Measurements from ENCODE around the gene ATP5F1A.
"Not testable (repeated sequence)": the region's sequence is repeated elsewhere in the genome, so short reads cannot be mapped to it uniquely, and the experiment has no call there.

Gene ATP5F1A

DNA sequence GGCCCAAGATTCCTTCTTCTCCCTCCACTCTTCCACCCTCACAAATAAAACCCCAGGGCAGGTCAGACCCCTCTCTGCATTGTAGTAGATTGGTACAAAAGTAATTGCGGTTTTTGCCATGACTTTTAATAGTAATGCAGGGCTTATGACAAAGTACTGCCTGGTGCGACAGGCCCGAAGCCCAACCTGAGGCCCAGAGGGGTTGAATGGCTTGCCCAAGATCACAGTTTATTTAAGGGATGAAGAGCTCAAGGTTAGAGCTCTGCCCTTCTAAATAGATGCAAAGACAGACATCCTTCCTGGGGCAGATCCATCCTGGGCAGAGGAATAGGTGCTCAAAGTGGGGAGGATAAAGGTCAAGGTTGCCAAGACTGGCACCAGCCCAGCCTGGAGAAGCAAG is 25.1 kb downstream of the ATP5F1A start:
- no peak for DNase-seq

DNA sequence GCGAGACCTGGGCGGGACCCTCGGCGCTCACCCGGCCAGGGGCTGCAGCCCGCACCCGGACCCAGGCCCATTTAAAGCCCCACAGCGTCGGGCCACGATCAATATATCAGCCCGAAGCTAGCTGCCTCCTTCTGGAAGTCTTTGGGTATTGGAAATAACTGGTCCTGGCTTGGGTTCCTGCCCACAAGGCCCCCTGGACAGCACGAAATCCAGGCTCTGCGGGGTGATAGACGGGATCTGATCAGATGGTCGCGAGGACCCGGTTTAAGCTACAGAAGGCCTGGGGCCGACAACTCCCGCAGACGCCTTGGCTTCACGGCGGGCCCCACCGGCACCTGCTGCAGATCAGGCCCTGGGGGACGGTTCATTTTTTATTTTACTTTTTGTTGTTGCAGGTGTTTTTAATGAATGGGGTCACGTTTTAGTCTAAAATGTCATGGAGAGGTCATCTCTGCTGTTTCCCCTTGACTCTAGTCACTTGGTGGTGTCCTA is 25.7 kb downstream of the ATP5F1A start:
- no peak for DNase-seq

DNA sequence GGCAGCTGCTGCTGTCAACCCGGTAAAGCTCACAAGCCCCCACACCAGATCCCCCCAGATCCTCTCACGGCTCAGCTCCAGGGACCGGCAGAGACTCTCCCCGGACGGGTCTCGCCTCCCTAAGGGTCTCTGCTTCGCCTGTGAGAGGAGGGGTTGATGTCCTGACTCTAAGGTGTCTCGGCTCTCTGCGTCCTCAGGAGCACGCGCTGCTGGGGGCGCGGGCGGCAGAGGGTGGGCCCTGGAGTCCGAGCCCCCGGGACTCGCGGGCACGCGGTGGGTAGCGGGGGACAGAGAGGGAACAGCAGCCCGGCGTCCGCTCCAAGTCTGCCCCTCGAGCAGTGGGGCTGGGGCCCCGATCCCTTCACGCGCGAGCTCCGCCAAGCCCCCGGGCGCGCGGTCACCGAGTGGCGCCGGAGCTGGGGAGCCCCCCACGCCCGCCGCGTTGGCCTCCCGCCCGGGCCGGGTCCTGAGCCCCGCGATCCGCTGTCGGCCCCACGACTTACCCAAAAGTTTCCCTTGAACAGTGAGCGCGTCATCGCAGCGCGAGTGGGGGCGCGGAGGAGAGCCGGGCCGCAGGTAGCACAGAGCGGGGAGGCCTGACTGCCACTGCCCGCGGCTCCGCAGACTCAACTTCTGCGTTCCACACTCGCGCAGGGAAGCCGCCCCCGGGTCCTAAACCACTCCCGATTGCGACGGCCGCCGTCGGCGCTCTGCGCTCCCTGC is 26.3 kb downstream of the ATP5F1A start, which contains the start of gene PSTPIP2:
Gene PSTPIP2 (minus strand): TSS at position 608 of the 723 bp plus-strand sequence. CDS start 72 bp downstream, at position 536.
- no peak for DNase-seq

DNA sequence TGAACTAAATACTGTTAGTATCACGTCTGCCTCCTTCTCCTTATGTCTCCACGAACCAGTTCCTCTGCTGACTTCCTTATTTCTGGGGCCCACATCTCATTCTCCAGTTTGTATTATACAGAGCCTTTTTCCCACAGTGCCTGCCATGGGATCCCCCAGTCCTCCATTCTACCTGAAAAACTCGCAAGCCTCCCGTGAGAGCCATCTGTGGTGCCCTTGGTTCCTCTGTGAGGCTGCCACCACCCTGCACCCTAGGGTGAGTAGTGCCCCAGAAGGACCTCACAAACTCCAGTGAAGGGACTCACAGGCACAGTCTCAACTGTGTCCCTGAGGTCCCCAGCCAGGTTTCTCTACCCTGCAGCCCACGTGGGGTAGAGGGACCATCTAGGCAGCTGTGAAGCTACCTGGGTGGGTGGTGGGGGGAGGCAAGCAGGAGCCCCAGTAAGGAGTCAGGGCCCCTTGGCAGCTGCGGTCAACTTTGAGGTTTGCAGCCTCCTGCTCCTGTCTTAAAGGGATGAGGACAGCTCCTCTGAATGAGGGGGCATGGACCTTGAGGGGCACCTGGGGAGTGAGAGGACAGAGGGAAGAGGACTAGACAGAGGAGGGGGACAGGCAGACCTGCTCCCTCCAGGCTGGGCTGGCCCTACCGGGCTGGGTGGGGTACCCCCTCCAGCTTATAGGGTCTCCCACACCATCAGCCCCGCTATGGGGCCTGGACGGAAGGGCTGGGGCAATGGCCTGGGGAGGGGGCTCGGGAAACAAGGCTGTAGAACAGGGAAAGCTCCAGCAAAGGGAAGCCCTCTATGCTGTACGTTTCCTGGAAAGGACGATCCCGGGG is 27.1 kb downstream of the ATP5F1A start:
- DNase-seq, result no peak

DNA sequence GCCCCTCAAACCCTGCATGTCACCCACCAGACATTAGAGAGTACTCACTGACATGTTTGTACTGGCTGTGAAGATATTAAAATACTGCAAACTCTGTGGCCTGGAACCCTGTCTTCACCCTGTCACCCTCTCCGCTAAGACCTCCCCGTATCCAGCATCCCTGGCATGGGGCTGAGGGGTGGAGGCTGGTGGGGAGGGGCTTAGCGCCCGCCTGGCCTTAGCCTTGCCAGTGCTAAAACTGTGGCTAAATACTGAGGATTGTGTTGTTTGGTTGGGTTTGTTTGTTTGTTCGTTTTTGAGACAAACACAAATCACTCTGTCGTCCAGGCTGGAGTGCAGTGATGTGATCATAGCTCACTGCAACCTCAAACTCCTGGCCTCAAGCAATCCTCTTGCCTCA is 27.9 kb downstream of the ATP5F1A start:
- DNase-seq, result no peak

DNA sequence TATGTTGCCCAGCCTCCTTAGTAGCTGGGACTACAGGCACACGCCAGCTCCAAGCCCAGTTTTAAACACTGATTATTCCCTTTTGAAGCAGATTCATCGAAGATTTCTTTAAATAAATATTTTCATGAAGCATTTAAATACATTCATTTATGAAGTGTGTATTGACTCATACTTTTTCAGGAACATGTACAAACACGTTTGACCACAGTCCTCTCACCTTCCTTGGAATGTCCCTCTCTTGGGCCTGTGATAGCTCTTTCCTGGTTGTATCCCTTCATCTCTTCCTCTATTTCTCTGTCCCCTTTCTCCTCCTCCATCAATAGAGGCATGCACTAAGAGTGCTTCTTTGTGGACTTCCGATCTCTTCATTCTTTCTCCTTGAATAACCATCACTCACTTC is 28.6 kb downstream of the ATP5F1A start:
- no peak for DNase-seq

DNA sequence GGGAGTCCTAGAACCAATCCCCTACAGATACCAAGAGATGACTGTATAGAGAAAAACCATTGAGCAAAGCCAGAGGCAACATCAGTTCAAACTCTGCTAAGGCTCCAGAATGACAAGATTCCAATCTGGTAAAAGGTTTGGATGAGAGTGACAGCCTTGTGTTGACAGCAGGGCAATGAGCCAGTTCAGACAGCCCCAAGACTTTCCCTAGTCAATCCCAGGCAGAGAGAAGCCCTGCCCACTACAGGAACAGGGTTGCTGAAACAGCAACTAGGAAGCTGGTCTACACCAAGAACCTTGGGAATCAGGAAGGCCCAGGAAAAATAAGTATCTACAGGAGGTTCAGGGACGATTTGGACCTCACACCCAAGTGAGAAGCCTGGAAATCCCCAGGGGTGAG is 29.3 kb downstream of the ATP5F1A start:
- no peak for DNase-seq

DNA sequence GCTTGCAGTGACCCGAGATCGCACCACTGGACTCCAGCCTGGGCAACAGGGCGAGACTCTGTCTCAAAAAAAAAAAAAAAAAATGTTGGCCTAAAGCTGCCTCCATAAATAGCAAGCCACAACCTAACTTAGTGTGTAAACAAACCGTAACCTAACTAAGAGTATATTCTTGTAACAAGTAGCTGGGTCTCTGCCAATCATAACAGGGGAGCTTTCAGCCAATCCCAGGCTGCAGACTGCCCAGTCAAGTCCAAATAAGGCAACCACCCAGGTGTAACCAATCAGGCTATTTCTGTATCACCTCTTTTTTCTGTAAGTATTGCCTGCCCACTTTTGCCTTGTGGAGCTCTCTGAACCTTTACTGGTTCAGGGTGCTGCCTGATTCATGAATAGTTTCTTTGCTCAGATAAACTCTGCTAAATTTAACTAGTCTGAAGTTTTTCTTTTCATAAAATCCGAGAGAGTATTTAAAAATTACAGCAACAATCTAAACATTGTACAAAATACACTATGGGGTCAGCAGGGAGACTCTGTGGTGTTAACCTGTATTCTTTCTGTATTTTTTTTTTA is 30.6 kb downstream of the ATP5F1A start:
- no peak for DNase-seq

DNA sequence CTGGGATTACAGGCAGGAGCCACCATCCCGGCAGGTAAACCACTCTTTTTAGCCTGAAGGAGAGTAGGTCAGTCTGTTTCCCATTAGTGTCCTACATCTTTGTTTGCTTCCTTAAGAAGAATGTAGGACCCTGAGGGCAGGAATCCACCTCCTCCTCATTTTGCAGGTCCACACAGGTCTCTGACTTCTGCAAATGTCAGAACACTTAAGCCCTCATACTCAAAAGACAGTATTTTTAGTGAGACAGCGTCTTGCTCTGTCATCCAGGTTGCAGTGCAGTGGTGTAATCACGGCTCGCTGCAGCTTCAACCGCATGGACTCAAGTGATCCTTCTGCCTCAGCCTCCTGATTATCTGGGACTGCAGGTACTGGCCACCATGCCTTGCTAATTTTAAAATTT is 35.3 kb downstream of the ATP5F1A start:
- no peak for DNase-seq

DNA sequence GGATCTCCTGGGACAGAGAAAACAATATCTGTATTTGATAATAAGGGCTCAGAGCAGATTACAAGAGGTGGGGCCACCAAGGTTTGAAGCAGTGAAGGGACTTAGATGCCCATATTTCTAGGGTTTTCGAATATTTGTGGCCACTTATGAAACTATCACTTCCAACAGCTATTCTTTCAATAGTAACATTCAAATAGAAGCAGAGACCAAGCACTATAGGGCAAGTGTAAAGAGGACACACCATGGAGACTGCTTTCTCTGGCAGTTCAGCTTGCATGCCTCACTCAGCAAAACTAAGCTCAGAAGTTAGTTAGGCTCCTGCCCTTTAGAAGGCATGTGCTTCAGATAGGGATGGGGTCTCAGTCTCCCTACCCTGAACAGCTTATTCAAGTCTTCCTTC is 36.3 kb downstream of the ATP5F1A start:
- no peak for DNase-seq

DNA sequence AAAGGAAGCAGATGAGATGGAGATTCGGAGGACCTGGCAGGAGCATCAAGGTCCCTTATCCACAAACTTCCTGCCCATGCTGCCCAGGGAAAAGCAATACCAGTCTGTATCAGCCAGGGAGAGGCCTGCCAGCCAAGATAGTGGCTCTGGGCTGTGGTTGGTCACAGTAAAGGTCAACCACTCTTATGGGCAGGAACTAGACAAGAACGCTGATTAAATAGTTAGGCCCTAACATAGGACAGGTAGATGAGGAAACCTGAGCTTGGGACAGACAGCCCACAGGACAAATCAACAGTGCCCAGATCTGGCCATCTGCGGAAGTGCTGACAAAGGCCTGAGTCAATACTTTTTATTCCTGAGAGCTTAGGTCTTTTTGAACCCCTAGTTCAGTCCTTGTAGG is 36.7 kb downstream of the ATP5F1A start:
- no peak for DNase-seq

DNA sequence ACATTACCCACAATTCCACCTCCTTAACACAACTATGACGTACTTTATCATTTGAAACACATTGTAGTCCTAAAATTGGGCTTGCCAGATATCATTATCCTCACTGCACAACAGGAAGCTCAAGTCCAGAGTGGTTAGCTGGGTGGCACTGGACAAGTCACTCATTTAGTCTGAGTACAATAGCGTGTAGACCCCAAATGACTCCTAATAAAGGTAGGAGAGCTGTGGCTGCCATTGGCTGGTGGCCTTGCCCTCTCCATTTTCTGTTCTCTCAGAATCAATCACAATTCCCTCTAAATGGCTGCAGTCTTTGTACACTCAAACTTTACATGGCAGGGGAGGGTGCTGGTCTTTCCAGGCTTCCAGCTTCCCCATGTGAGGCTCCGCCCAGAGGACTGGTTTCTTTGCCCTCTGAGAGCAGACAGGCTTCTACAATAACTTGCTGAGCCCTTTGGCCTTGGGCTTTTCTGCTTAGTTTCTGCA is 37.7 kb downstream of the ATP5F1A start:
- DNase-seq, result no peak

DNA sequence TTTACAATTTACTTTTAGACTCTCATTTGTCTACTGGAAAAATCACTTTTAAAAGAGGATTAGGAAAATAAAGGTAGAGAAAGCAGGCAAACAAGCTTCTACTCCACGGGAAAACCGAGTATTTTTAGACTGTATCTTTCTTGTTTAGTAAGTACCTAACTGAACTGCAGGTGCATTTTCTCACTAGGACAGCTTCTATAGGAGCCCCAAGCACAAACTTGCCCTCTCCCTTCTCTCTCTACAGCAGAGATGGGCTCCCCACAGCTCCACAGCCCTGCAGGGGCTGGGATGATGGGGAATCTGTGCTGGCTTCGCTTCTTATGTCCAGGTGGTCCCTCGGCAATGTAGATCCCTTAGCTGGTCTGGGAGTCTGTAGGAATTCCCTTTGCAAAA is 42.3 kb downstream of the ATP5F1A start:
- DNase-seq, result no peak

DNA sequence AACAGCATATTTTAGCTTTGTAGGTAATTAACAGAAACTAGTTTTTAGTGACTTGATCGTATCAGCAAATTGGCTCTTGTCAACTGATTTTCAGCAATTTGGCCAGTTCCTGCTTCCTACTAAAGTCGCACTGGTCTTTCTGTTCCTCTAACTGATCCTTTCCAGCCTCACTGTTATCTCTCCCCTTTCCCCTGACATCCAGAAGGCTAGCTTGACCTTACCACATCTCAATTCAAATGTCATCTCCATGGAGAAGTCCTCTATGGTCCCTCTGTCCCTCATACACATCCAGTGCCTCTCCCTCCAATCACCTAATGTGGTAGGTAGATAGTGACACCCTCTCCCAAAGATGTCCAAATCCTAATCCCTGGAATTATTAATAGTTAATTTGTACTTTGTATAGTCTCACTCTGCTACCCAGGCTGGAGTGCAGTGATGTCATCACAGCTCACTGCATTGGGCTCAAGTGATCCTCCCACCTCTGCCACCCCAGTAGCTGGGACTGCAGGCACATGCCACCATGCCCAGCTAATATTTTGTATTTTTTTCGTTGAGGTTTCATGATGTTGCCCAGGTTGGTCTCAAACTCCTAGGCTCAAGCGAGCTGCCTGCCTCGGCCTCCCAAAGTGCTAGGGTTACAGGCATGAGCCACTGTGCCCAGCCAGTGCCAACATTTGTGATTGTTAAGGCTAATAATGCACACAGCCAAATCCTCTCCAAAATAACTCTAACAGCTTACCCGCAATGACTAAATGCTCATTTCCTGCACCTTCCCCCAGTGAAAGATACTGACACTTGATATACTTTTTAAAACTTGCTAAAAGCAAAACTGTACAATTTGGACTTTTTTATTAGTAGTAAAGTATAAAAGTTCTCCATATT is 42.9 kb downstream of the ATP5F1A start:
- no peak for DNase-seq

DNA sequence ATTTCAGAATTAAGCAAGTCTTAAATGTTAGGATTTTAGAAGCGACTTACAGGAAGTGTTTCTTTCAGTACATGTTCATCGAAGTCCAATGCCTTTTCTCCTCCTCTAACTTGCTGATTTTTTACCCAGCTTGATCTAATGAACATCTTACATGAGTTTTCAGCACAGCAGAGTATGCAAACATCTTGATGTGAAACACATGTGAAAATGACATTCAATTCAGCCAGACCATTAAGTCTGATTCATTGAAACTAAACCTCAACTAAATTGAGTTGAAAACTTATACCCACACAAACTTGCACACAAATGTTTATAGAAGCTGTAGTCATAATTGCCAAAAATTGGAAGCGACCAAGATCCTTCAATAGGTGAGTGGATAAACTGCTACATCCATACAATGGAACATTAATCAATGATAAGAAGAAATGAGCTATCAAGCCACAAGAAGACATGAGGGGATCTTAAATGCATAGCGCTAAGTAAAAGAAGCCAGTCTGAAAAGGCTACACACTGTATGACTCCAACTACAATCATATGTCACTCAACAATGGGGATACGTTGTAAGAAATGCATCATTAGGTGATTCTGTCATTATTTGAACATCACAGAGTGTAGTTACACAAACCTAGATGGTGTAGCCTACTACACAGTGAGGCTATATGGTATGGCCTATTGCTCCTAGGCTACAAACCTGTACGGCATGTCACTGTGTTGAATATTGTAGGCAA is 44.6 kb downstream of the ATP5F1A start:
- DNase-seq, result no peak

DNA sequence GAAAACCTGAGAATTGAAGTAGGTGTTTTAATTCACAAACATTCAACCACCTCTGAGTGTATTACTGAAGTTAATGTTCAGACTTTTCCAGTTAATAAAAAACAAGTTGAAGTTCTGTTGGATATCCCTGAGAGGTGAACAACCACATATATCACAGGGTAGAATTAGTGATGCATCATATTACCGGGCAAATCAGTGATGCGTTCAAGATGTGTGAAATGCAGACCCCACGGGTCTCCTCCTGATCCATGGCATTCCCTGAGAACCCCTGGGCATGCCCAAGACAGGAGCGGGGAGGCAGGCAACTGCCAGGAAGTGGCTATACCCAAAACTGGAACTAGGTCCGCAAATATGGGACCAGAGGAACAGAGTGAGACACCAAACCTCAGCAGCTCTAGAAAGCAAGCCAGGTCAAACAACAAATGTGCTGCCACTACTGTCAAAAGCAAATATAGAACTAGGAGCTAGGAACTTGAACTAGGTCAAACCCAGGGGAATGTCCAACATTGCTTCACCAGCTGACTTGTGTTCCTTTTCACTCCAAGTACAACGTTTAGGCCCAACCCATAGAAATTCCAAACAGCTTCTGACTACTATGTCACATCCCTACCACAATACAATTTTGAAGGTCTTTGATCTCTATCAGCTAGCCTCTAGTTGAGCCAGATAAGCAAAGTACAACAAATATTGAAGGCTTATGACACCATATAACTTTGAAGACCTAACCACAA is 46.2 kb downstream of the ATP5F1A start:
- DNase-seq, result no peak

DNA sequence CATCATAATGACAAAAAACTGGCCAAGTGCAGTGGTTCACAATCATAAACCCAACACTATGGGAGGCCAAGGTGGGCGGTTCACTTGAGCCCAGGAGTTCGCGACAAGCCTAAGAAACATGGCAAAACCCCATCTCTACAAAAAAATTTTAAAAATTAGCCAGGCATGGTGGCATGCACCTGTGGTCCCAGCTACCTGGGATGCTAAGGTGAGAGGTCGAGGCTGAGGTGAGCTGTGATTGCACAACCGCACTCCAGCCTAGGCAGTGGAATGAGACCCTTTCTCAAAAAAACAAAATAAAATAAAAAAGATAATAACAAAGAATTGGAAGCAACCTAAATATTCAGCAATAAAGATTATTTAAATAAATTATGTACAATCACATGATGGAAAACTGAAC is 47.8 kb downstream of the ATP5F1A start:
- DNase-seq, result no peak

DNA sequence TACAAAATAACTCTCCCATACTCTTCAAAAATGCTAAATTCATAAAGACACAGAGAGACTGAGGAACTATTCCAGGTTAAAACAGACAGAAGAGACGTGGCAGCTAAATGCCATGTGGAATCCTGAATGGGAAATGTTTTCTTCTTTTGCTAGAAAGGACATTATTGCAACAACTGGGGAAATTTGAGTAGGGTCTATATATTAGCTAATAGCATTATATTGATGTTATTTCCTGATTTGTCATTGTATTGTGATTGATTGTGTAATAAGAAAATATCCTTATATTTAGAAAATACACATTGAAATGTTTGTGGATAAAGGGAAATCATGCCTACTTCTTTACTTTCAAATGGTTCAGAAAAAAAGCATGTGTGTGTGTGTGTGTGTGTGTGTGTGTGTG is 49.5 kb downstream of the ATP5F1A start:
- no peak for DNase-seq

DNA sequence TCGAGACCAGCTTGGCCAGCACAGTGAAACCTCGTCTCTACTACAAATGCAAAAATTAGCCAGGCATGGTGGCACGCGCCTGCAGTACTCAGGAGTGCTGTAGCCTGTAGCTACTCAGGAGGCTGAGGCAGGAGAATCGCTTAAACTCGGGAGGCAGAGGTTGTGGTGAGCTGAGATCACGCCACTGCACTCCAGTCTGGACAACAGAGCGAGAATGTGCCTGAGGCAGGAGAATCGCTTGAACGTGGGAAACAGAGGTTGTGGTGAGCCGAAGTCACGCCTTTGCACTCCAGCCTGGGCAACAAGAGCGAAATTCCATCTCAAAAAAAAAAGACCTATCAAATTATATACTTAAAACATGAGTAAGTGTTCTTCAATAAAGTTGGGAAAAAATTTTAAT is 50.7 kb downstream of the ATP5F1A start:
- DNase-seq, result not testable (repeated sequence)

DNA sequence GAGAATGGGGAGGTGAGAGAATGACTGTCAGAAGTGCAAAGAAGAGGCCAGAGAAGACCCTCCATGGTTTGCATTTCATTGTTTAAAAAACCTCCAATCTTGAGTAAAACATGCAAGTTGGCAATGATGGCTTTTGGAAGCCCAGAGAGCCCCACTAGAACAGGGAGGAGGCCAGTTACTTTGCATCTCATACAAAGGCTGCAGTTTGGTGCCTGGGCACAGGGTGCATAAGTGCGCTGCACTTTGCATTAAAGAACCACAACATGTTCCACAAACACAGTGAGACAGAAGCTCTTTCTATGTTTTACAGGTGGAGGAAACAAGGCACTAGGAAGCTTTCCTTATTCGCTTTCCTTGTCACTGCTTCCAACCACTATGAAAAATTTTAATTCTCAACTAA is 51.4 kb downstream of the ATP5F1A start:
- no peak for DNase-seq

DNA sequence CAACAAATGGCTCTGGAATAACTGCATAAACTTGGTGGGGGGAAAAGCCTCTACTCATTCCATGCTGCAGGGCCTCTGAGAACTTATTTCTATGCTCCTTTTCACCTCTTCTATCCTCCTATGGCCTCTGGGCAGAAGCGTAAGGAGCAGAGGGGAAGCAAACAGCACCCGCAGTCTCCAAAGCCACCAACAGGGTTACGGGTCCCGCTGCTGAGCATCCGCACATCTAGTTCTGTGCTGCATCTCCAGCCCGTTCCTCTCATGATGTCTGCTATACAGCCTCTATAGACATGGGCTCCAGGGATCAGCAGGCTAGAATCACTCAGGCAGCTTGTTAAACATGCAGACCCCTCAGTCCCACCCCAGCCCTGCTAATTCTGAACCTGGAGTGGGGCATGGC is 52.0 kb downstream of the ATP5F1A start:
- DNase-seq, result no peak

Measured in 8988T (cell line).